GM21381 (cell line): ENCODE measurements around the gene CHMP2B.

Experiments used
- ATAC-seq: cut with Tn5 transposase; IDR thresholded peaks from one replicate; pipeline ENCODE4 v1.9.1; 2021; ENCODE audit warnings: mild to moderate bottlenecking, moderate library complexity; ENCODE audit not compliant: unreplicated experiment

The CHMP2B gene, protein sequence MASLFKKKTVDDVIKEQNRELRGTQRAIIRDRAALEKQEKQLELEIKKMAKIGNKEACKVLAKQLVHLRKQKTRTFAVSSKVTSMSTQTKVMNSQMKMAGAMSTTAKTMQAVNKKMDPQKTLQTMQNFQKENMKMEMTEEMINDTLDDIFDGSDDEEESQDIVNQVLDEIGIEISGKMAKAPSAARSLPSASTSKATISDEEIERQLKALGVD

DNA sequence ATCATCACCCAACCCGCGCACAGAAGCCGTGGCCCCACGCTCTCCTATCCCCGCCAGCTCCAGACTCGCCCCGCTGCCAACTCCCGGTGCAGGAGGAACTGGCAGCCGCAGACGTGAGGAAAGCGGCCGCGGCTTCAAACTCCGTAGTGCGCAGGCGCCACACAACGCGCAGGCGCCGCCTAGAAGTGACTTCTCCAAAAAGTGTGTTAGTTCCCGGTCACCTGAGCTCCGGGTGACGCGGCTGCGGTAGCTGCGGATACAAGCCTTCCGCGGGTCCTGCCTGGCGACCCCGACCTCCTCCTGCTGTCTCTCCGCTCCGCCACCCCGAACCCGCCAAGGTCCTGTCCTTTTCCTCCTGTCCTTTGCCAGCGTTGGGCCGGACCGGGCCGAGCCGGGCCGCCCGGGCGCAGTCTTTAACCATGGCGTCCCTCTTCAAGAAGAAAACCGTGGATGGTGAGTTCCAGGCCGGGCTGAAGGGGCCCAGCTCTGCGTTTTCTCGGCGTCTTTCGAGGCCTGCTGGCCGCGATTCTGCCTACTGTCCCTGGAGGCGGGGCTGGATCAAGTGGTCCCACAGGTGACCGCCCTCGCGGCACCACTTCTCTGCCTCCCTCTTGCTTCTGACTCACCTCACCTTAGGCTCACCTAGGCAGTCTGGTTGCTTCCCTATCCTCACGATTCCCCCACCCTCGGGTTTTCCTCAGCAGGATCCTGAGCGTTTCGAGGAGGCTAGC lies at the start of gene CHMP2B:
TSS of gene CHMP2B (plus strand) at position 206 of the 731 bp plus-strand sequence. CDS start at position 420, 214 bp downstream.
- ATAC-seq: peak; percentile 96

DNA sequence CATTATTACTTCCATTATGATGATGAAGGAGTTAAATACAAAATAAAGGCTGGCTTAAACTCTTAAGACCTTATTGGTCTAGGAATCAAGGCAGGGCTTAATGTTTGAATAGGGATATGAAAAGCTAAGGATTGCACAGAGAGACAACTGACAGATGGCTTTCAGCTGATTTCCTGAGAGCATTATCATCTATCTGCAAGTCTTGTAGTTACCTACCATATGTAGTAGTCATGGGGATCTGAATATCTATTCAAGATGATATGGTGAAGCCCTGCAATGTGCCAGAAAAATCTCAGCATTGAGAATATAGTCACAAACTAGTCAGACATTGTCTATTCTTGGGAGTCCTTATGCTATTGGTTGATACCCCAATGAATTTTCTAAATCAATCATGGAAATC lies 47.5 kb upstream of the CHMP2B start:
- no peak for ATAC-seq

DNA sequence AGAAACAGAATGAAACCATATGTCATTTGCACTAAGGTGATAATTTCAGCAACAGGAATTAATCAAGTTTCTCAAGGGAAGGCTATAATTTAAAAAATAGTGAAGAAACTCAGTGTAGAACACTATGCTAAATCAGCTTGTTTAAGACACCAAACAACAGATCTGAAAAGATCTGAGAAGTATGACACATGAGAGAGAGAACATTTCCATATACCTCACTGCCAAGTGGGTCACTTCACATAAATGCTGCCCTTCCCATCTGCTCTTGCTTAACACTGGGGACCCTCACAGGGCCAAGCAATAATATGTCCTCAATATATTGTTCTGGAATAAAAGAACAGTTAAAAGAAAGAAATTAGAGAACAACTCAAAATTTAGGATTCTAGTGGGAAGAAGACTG lies 45.6 kb upstream of the CHMP2B start:
- no peak for ATAC-seq

DNA sequence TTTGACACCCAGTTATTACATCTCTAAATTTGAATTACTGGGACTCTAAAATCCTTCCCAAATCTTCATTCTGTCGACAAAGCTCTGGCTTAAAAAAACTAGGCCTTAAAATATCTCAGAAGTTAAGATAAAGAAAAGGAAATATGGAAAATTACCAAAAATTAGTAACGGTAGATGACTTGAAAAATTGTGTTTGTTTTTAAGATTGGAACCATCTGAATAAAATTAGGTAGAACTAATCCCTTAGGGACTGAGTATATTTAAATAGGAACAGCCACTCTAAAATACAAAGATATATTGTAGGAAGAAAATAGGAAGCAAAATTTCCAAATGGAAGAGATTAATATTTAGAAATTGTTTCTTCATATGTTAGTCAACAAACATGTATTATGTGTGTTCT lies 45.1 kb upstream of the CHMP2B start:
- no peak for ATAC-seq

DNA sequence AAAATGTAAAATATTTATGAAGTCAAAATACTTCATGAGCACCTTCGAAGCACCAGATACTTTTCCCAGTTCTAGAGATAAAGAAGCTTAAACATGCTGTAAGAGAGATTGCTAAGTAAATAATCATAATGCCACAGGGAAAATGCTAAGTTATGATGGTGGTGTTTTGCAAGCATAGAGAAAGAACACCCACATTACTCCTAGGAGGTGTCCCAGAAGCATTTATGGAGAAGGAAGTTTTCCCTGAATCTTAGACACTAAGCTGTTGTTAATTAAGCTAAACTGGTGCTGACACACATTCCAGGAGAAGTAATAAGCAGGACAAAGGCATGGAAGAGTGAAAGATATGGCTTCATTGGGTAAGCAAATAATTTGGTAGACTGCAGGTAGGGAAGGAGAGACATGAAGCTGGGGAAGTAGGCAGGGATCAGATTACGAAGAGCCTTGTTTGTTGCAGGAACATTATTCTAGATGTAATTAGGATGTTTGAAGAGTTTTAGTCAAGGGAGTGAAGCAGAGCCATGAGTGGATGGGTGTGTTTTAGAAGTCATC lies 40.4 kb upstream of the CHMP2B start:
- no peak for ATAC-seq

DNA sequence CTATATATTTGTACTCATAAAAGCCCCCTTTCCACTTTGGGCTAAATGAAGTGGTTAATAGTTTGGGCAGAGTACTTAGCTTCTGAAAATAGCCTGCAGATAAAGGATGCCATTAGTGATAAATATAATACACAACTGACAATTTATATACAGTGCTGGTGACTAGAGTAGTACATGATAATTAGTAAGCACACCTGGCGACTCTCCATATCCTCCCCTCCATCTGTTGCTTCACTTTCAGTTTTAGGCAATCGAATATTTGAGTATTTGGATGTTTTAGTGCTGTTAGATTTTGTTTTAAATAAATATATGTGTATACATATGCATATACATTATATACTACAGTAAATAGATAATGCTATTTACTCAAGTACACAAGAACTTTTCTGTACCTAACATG lies 35.9 kb upstream of the CHMP2B start:
- no peak for ATAC-seq

DNA sequence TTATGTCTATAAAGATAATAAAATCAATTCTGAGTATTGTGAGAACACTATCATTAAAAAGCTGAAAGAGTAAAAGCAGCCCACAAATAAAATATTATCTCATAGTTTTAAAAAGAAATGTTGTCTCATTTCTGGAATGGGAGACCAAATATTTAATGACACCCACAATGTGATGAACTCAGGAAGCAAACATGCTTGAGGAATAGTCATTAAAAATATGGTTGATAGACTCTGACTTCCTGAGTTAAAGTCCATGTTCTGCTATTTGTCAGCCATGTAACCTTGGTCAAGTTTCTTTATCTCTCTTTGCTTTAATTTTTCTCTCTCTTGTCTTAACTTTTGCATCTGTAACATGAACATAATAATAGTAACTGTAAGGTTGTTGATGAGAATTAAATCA lies 35.5 kb upstream of the CHMP2B start:
- ATAC-seq: no peak

DNA sequence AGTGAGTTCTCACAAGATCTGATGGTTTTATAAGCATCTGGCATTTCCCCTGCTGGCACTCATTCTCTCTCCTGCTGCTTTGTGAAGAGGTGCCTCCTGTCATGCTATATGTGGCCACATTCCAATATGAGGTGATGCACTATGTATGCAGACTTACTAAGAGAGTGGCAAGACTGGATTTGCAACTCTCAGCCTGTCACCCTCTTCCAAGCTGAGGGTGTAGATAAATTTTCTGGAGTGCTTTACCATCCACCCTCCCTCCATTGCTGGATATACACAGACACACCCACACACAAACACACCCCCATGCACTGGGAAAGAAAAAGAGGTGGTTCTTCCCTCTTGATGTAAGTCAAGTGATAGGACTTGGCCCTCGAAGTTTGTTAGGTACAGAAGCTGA lies 30.2 kb upstream of the CHMP2B start:
- ATAC-seq: no peak

DNA sequence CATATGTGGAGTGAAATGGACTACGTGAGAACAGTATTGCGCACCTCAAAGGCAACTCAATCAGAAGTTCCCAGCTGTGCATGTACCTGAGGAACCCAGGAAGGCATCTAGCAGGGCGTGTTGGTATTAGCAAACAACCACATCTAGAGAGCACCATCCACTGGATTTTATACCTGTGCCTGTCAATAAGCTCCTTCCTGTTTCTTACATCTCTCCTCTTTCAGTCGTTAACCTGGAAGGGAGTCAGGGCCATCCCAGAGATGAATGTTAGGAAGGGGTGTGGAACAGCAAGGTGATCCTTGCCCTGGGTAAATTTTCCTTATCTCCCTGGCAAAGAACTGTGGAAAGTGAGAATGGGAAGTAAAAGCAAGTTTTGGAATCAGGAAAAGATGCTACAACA lies 29.6 kb upstream of the CHMP2B start:
- no peak for ATAC-seq

DNA sequence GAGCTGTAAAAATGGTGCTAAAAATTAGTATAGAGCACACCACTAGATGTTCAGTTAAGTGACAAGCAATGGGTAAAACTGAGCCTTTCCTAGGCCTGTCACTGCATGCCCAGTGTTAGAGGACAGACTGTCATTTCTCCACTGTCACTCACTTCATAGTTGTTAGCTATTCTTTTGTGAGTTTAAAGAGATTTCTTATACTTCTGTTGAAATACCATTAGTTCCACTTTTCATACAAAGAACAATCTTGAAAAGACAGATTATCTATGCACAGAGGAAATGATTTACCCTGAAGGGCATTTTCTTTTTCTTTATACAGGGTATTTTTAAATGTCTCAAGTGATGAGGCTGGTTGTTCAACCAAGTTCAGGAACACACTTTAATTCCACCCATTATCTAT lies 28.3 kb upstream of the CHMP2B start:
- ATAC-seq: no peak

DNA sequence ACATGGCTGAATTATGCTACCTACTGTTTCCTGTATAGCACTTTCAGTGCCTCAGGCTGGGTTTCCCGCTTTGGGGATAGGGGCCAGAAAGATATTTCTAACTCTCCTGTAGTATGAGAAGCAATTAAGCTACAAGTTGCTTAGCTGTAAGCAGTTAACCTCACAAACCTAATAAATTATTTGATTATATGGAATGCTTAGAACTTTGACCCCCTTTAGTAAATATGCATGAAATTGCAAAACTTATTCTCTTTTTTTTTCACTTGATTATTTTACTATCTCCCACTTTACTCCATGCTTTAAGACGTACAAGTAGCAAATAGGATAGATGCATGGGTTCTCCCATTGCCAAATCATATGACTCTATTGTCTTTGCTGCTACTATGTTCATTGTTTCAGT lies 27.5 kb upstream of the CHMP2B start:
- ATAC-seq: no peak

DNA sequence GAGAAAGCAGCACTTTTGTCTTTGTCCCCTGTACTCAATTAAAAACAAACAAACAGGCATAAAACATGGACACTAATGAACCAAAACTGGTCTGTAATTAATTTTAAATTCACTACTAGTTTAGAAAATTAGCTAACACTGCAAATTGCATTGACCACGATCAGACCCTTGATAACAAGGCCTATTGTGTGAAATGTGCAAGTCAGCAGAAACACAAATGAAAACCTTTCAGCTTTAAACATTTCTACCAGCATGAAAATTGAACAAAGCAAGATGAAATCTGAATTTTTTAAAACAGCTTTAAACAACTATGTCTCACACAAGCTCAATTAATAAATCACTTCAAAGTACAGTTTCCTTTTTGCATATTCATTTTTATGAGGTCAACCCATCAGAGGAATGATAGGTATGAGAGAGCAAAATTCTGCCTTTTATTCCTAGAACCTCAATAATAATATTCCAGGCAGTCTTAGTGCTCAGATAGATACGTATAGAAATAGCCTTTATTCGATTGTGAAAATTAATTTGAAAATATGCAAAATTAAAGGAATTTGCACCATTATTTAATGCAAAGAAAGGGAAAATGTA lies 27.0 kb upstream of the CHMP2B start:
- no peak for ATAC-seq

DNA sequence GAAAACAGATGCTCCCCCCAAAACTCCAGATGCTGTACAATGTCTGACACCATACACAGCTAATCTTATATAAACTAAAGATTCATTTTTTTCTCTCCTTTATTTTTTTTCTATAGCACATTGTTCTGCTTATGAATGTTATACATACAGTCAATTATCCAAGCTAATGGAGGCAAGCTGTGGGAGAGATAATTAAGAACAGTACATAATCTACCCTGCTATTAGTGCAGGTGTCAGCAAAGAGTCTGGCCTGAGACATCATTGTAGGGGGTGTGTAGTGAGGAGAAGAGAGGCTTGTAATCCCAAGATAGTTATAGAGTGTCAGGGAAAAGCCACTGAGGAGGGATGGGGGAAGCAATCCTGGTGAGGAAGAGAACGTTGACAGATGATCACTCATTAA lies 25.4 kb upstream of the CHMP2B start:
- ATAC-seq: no peak

DNA sequence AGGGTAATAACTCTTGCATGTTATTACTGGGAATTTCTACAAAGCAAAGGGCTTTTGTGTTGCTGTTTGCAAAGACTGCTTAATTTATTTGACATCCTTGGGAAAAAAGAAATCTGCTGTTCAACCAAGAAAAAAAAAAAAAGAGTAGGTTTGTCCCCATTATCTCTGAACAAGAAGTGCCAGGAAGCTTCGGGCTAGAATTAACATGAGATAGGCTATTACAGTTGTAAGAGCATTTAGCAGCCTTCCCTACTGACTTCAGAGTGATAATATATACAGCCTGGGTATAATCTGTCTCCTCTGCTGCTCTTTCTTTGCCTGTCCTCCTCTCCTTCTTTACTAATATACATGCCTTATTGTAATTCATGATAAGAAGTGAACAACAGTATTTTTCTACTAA lies 23.3 kb upstream of the CHMP2B start:
- ATAC-seq: no peak

DNA sequence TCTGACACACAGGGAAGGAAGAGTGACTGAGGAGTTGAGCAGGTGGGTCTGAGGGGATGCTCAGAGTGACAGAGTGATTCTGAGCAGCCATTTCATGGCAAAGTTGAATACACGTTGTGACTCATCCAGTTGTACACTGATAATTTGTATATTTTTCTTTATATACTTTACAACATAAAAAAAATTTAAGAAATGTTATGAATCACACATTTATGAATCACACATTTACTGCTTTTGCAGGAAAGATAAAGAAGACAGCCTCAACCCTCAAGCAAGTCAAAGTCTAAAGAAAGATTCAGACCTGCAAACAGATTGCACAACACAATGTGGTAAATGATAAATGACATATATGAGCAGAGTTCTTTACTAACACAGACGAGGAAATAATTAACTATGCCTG lies 21.0 kb upstream of the CHMP2B start:
- no peak for ATAC-seq

DNA sequence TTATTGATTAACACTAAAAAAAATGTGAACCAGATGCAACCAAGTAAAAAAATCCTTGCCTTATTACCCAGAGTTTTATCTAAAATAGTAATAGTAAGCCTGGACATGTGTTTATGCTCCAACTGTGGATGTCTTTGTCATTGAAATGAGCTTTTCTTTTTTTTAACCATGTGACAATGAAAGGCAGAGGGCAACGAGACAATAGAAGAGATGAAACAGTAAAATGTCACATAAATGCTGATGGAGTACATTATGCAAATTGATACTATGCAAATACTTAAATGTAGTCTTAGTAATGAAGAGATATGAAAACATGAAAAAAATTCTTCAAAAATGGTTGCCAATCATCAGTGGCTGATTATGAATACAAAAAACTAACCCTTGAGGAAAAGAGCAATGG lies 20.5 kb upstream of the CHMP2B start:
- ATAC-seq: no peak

DNA sequence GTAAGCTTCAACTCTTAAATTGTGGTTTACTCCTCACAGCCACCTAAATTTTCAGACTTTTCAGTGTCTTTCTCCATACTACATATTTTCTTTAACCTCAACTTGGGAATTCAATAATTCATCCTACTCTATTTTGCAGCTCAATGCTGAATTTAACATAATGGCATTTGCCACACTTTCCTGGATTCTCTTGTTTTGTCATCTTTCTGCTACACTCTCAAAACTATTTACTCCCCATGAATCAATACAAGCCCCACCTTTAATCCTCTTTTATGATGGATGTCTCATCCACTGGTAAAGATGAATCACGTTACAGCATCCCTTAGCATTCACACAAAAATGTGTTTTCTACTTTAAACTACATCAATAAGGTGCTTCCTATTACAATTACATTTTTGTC lies 19.6 kb upstream of the CHMP2B start:
- ATAC-seq: no peak

DNA sequence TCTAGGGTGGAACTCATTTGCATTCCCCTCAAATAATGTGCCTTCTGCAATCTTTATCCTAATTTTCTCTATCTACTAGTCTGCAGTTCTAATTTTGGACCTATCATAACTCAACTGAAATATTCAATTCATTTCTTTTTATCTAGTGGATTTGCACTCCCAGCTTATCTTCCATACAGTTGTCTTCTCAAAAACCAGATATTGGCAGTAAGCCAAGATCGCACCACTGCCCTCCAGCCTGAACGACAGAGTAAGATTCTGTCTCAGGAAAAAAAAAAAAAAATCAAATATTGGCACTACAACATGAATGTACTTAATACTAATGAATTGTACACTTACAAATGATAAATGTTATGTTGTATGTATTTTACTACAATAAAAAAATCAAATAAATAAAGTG lies 18.0 kb upstream of the CHMP2B start:
- no peak for ATAC-seq

DNA sequence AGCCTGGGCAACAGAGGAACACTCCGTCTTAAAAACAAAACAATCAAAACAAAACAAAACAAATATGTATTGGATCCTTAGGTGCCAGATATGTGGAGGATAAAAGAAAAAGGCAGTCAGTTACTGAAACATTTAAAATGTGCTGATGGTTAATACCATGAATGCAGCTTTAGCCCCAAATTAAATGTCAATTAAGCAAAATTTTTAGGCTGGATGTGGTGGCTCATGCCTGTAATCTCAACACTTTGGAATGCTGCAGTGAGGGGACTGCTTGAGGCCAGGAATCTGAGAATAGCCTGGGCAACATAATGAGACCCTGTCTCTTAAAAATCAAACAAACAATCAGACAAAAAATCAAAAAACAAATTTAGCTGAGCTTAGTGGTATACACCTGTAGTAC lies 8.5 kb upstream of the CHMP2B start:
- ATAC-seq: no peak

DNA sequence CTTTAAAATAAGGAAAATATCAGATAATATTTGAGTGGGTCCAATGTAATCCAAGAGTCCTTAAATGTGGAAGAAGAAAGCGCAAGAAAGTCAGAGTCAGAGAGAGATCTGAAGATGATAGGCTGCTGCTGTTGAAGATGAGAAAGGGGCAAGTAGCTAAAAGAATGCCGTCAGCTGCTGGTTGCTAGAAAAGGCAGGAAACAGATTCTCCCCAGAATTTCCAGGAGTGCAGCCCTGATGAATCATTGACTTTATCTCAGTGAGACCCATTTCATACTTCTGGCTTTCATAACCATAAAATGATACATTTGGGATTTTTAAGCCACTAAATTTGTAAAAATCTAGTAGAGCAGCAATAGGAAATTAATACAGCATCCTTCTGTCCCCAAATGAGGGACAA lies 7.5 kb upstream of the CHMP2B start:
- no peak for ATAC-seq

DNA sequence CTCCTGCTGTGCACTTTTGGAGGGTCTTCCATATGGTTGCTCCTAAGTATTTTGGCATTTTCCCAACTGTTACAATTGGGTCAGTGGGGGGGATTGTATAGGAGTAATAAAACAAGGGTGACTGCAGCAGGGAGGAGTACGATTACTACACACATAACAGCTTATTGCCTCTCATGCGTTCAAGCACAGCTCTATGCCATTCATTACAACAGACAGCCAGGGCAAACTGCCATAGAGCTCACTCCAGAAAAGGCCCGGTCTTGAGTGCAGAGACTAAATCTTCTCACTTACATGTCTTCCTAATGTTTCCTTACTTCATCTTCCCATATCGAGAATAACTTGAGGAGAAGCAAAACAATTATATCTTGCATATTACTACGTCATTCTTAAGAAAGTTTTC lies 1.4 kb upstream of the CHMP2B start:
- ATAC-seq: no peak

DNA sequence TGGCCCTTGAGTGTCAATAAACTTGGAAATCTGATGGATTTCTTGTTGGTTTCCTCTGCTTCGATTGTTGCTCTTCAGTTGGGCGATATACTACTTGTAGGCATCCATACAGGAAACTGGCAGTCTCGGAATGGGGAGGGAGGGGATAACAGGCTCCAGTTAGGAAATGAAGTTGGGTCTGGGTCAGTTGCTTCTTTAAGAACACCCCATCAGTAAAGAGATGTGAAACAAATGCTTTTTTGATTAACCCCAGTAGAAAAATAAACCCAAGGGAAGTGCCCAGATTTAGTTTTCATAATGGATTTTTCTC lies 681 bp downstream of the CHMP2B start:
- no peak for ATAC-seq
